GM12878 (cell line): ENCODE results near the gene PON3. TPM values are rescaled to one million over a fixed set of nuclear protein-coding genes. Genes with fewer than 3 reads are reported as not detected.

Experiments
- ATAC-seq: fragments of 200-7000 bp; cut with Tn5 transposase; 3 replicates; pipeline ENCODE4 v1.9.1; 2020; ENCODE audit warnings: mild to moderate bottlenecking, moderate library complexity
- BruUV-seq: library from RNA; stranded (reverse); fragments of 400-500 nt; replicated peaks from 2 replicates; lab custom pipeline; 2021; lab: Mats Ljungman, UMichigan
- CTCF ChIA-PET: fragments of 300-600 bp; sonication (Branson Sonifier 250); formaldehyde crosslinking; extraction: SDS; loops from one replicate; lab custom pipeline; 2021; ENCODE audit warnings: inconsistent platforms; lab: Yijun Ruan, JAX
- POLR2A ChIA-PET: fragments of 350-600 bp; formaldehyde crosslinking; extraction: SDS; loops from one replicate; lab custom pipeline; 2021; ENCODE audit warnings: inconsistent platforms; lab: Charles Lee
- RAD21 ChIA-PET: fragments of 300-600 bp; sonication (Branson Sonifier 250); formaldehyde crosslinking; loops from one replicate; lab custom pipeline; 2023; ENCODE audit warnings: antibody characterized with exemption; ENCODE audit not compliant: unreplicated experiment; lab: Charles Lee
- SMC1A ChIA-PET: fragments of 300-600 bp; sonication (Branson Sonifier 250); formaldehyde crosslinking; loops from one replicate; lab custom pipeline; 2023; ENCODE audit not compliant: unreplicated experiment, uncharacterized antibody; lab: Charles Lee
- DNase-seq: peaks from one replicate; pipeline ENCODE4 v3.0.0-alpha.2; 2011; ENCODE audit warnings: low read depth, low spot score
- FAIRE-seq: peaks from 3 replicates; lab custom pipeline; 2011; peaks lifted over from hg19 to GRCh38; lab: Jason Lieb, UNC
- H2AFZ ChIP-seq: 2 replicates; pipeline ENCODE4 v1.6.0; 2011; ENCODE audit warnings: low read depth, low read length, control low read depth; ENCODE audit not compliant: control insufficient read depth
- H3K27ac ChIP-seq: 2 replicates; pipeline ENCODE4 v1.5.1; 2011; ENCODE audit warnings: control low read depth; ENCODE audit not compliant: control insufficient read depth, insufficient read depth
- H3K27me3 ChIP-seq, 2 experiments: replicated peaks in 1 of 2; 2 replicates each; pipeline versions ENCODE4 v1.6.0 to v1.6.1; 2011; ENCODE audit warnings: low read length in 1 of 2; ENCODE audit not compliant: control insufficient read depth in 2 of 2, insufficient read depth in 2 of 2
- H3K36me3 ChIP-seq, 2 experiments: 2 replicates each; pipeline ENCODE4 v1.5.1; 2011; ENCODE audit warnings: low read length in 1 of 2; ENCODE audit not compliant: control insufficient read depth in 2 of 2, insufficient read depth in 2 of 2
- H3K4me1 ChIP-seq: 2 replicates; pipeline ENCODE4 v1.6.1; 2011; ENCODE audit warnings: mild to moderate bottlenecking, low read length, moderate library complexity, mixed read lengths; ENCODE audit not compliant: control insufficient read depth, insufficient read depth
- H3K4me2 ChIP-seq: 2 replicates; pipeline ENCODE4 v1.6.0; 2011; ENCODE audit warnings: control low read depth; ENCODE audit not compliant: control insufficient read depth, insufficient read depth
- H3K4me3 ChIP-seq: fragments of 200-600 bp; sonication (generic); 2 replicates; pipeline ENCODE4 v1.5.1; 2016
- H3K79me2 ChIP-seq: 2 replicates; pipeline ENCODE4 v1.6.0; 2011; ENCODE audit warnings: low read length; ENCODE audit not compliant: control insufficient read depth, insufficient read depth
- H3K9ac ChIP-seq: 2 replicates; pipeline ENCODE4 v1.8.0; 2011; ENCODE audit warnings: low read length, control low read depth, mixed read lengths; ENCODE audit not compliant: control insufficient read depth, insufficient read depth
- H3K9me3 ChIP-seq: replicated peaks from 3 replicates; pipeline ENCODE4 v1.5.1; 2011; ENCODE audit warnings: mild to moderate bottlenecking, low read length; ENCODE audit not compliant: control insufficient read depth, insufficient read depth
- H4K20me1 ChIP-seq: 2 replicates; pipeline ENCODE4 v1.6.0; 2011; ENCODE audit not compliant: control insufficient read depth, insufficient read depth
- BHLHE40 ChIP-seq, 2 experiments: fragments of 450-650 bp in 1 of 2; IDR thresholded peaks; 2 replicates each; pipeline ENCODE4 v1.6.1; 2011 to 2017; ENCODE audit warnings: low read depth in 2 of 2, borderline replicate concordance in 1 of 2, improper control_type of control experiment in 1 of 2, low read length in 1 of 2, mild to moderate bottlenecking in 1 of 2
- ESRRA ChIP-seq: IDR thresholded peaks from 2 replicates; pipeline ENCODE4 v1.6.1; 2012; ENCODE audit warnings: mild to moderate bottlenecking, low read length, improper control_type of control experiment
- NR2C1 ChIP-seq: fragments of 450-650 bp; IDR thresholded peaks from 2 replicates; pipeline ENCODE4 v1.6.1; 2017; ENCODE audit warnings: antibody characterized with exemption, mild to moderate bottlenecking, moderate library complexity
- PAX8 ChIP-seq: fragments of 450-650 bp; IDR thresholded peaks from 2 replicates; pipeline ENCODE4 v1.6.1; 2017; ENCODE audit warnings: mild to moderate bottlenecking, moderate library complexity
- PBX3 ChIP-seq: IDR thresholded peaks from 2 replicates; pipeline ENCODE4 v1.6.1; 2011; ENCODE audit warnings: mild to moderate bottlenecking, low read depth, low read length, moderate library complexity; ENCODE audit not compliant: insufficient replicate concordance
- PML ChIP-seq: IDR thresholded peaks from 2 replicates; pipeline ENCODE4 v1.6.1; 2012; ENCODE audit warnings: low read length, inconsistent platforms
- SMC3 ChIP-seq: IDR thresholded peaks from 2 replicates; pipeline ENCODE4 v1.6.1; 2011; ENCODE audit warnings: low read length, improper control_type of control experiment, borderline replicate concordance
- SP1 ChIP-seq: IDR thresholded peaks from one replicate; pipeline ENCODE4 v1.6.1; 2011; ENCODE audit warnings: low read depth, low read length
- WGBS: methylation state at CpG from one replicate; pipeline ENCODE4 v1.1.6; 2016; ENCODE audit warnings: low lambda C conversion rate; ENCODE audit not compliant: insufficient replicate concordance, insufficient coverage; ENCODE audit errors: missing lambda C conversion rate; 5-methylcytosine and 5-hydroxymethylcytosine counted together
- in situ Hi-C: fragments of 300-500 bp; cut with MboI; formaldehyde crosslinking; loops from 9 replicates; pipeline ENCODE4 v1.14.3; 2018; ENCODE audit warnings: mixed read lengths
- intact Hi-C: fragments of 100-400 bp; cut with micrococcal nuclease; formaldehyde crosslinking; loops from one replicate; pipeline ENCODE4 v1.14.2; 2022; ENCODE audit not compliant: unreplicated experiment
- polyA plus RNA-seq, 11 experiments: library from polyadenylated mRNA; depleted of rRNA in 4 of 11; unstranded in 6 of 11; stranded (reverse) in 5 of 11; fragments of >200 nt; fragmentation: Nextera tagmentation in 4 of 11; fragmentation: Illumina TruSeq in 1 of 11; extraction: Ambion mirVana in 4 of 11; extraction: Trizol in 1 of 11; gene quantifications; 1 replicate in 1 of 11; 2 replicates in 10 of 11; pipeline versions ENCODE4 v1.2.1 to v1.2.3, GENCODE V29; 2011 to 2016; ENCODE audit warnings: inconsistent platforms in 2 of 11, missing spikeins in 2 of 11, low read depth in 1 of 11
- total RNA-seq, 4 experiments: library from RNA; depleted of rRNA in 3 of 4; stranded (reverse); fragments of >200 nt in 3 of 4; fragmentation: Illumina TruSeq in 1 of 4; extraction: Trizol in 1 of 4; gene quantifications; 2 replicates each; pipeline versions ENCODE4 v1.2.1 to v1.2.3, GENCODE V29; 2013 to 2021

PON3 gene
- total and polyA plus RNA-seq, 10 of the 15 experiments (the other 5 are each of a cell fraction or from before 2014, with no cell fraction given) = 0.45 to 2.0 (median 0.91) TPM

- POLR2A ChIA-PET = interaction anchor here (0.6 kb wide), 1 partner anchor 367 kb away, joined by 4 read pairs; no protein-coding TSS in a partner anchor
- H3K4me3 ChIP-seq = no peak overlapping the region
- FAIRE-seq (no peak), ATAC-seq (no peak), DNase-seq (no peak)
- no peak overlapping the region for H3K9ac ChIP-seq
- no peaks in the 10 kb centered on the region for H3K79me2 ChIP-seq
- H3K27ac ChIP-seq = no peak overlapping the region
- no peak overlapping the region for H3K4me2 ChIP-seq
- TF ChIP-seq PBX3 (no peak), ESRRA (no peak), PML (no peak), SP1 (no peak), BHLHE40 (IDR thresholded peaks at IDR 0.05; ENCODE audit: borderline replicate concordance in 1 of 2, low read depth in 2 of 2, low read length in 1 of 2) (no peak), PAX8 (no peak), NR2C1 (no peak), SMC3 (no peak)
- 60% methylated on average over 9 of the region's 9 CpGs for WGBS
- no peak overlapping the region for H2AFZ ChIP-seq
- in situ Hi-C loops (no loop called here), intact Hi-C loops (no loop called here)
- RAD21 ChIA-PET = interaction anchor here (1.3 to 1.4 kb wide), 2 partner anchors 153 to 155 kb away, joined by 3 to 5 read pairs; no protein-coding TSS in a partner anchor
- SMC1A ChIA-PET = interaction anchor here (0.7 to 1.5 kb wide), 8 partner anchors 10 to 158 kb away, joined by 3 to 5 read pairs (median 3); no protein-coding TSS in a partner anchor
- no TSS peak for BruUV-seq
- H3K9me3 ChIP-seq = no peaks in the 10 kb centered on the region
- no peaks in the 10 kb centered on the region for H3K27me3 ChIP-seq
- CTCF ChIA-PET = interaction anchor here (0.9 to 1.4 kb wide), 6 partner anchors 9 to 188 kb away, joined by 3 to 5 read pairs (median 4); no protein-coding TSS in a partner anchor
- H3K4me1 ChIP-seq = no peaks in the 10 kb centered on the region
- no peaks in the 10 kb centered on the region for H4K20me1 ChIP-seq
- H3K36me3 ChIP-seq = no peaks in the 10 kb centered on the region
These were observed 72.6 kb downstream of the PON3 start for GRCh38 chr7:95323410-95324129.
